DMS114 treated with DMSO at 0.1 percent for 48 hours (cell line): ENCODE results near the gene CALML5.

ENCODE experiments used
- DNase-seq: peaks from one replicate; lab custom pipeline; 2025; ENCODE audit not compliant: unreplicated experiment; lab: John Stamatoyannopoulos, UW

The CALML5 gene

GRCh38 chr10:5467207-5467535 is 32.2 kb downstream of the CALML5 start:
- no peak for DNase-seq

DNA sequence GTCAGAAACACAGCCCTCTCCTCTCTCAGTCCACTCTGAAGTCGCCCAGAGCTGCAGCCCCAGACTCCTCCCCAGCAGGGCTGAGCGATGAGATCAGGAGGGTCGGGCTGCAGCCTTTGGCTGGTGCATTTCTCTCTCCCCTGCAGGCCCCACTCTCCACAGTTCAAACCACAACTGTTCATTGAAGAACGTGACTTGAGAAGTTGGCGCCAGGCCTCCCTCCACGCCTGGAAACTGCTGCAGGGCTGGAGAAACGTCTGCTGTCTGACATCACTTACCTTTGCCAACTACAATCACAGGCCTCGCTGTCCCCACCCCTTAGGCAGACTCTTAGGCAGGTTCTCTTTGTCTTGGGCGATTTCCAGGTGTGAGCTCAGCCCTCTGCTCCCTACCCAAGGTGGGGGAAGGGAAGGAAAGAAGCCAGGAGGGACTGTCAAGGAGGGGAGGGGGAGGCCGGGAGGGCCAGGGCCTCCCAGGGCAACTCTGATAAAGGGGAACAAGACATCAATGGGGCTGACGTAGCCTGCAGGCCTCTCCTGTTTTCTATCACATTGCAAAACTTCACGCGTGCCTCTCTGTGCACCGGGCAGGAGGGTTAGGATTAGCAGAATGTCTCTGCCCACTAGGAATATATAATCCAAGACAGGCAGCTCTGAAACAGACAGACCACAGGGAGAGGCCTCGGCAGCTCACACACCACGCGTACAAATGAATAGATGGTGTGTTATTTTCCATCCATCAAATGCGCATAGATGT is 32.7 kb downstream of the CALML5 start:
- no peak for DNase-seq

GRCh38 chr10:5465976-5466450 is 33.4 kb downstream of the CALML5 start:
- DNase-seq: no peak

DNA sequence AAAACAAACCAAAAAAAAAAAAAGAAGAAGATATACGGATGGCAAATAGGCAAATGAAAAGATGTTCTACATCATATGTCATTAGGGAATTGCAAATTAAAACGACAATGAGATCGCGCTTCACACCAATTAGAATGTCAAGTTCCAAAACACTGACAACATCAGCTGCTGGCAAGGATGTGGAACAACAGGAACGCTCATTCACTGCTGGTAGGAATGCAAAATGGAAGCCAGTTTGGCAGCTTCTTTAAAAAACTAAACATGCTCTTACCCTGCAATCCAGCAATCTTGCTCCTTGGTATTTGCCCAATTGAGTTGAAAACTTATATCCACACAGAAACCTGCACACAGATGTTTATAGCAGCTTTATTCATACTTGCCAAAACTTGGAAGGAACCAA is 34.8 kb downstream of the CALML5 start:
- no peak for DNase-seq

DNA sequence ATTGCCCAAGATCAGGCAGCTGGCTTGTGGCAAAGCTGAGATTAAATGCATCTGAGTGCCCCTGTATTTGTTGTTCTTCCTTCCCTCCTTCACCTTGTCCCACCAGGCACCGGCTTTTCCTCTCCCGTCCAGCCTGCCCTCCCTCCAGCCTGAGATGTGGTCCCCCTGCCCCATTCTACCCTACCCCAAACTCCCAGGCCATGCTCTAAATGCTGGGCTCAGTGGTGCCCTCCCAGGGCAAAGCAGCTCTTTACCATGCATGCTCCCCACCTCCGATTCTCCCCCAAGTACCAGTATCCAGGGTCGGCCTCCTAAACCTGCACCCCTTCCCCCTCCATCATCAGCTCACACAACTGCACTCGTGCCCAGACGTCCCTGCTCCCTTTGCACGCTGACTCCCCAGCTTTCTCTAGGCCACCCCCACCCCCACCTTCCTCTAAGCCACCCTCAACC is 36.5 kb downstream of the CALML5 start:
- no peak for DNase-seq

GRCh38 chr10:5461914-5462840 is 37.2 kb downstream of the CALML5 start:
- DNase-seq: no peak

- DNase-seq: no peak
These were observed 38.2 kb downstream of the CALML5 start for GRCh38 chr10:5461203-5461588.

DNA sequence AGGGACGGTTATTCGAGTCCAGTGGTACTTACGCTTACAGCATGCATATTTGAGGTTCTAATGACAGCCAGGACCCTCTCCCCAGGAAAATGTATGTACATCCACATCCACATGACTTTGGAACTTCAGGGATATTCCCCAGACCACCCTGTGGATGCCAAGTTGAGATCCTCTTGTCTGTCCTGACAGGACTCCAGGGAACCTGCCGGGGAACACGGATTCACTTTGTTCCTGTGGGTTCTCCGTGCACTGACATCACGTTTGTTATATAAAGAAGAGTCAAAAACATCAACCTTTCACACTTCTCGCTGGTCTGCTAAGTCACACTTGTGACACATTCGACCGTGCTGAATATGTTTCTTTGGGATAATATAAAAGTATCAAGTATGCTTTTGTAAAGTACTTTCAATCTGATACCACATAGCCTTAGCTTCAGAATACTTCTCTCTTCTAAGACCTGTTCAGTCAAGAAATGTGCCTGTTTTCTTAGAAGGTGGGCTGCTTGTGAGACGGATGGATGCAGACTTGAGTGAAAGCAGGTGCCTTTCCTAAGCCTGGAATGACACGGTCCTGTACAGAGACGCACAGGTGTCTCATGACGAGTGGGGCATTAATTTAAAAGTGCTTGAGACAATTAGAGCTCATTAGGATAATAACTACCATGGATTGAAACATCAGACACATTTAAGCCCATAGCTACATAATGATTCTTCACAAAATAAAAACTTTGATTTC is 38.7 kb downstream of the CALML5 start:
- DNase-seq: no peak

- DNase-seq: no peak
These were observed 40.2 kb downstream of the CALML5 start for GRCh38 chr10:5458949-5459747.

DNA sequence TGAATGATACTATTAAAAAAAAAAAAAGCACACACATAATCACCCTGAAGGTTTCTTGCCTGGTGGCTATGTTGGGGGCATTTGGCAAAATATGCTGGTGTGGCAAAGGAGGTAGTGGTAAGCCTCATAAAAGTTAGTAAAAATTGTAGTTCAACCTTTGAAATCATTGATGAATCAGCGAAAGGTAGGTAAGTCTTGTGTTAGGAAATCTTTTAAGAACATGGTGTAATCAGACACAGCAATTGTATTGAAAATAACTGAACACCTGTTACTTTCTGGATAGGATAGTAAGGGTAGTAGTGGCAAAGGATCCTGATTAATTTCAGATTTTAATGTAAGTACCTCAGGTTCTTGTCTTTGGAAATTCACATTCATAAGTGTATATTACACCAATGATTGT is 40.9 kb downstream of the CALML5 start:
- no peak for DNase-seq

DNA sequence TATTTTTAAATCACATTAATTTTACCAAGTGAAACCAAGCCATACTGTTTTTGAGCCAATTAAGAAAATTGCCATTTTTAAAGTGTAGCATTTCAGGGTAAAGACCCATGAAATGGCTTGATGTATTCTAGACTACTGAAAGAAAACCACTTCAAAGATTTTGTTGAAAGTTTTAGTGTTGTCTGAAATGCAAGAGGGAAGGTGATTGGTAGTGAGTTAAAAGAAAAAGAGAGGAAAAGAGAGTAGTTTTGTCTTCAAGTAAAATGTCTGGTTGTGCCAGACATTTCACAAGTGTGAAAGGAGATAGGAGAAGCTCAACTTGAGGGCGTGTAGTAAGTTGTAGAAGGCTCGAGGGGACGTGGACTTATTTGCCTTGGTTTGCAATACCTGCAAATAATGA is 41.6 kb downstream of the CALML5 start:
- DNase-seq: no peak

DNA sequence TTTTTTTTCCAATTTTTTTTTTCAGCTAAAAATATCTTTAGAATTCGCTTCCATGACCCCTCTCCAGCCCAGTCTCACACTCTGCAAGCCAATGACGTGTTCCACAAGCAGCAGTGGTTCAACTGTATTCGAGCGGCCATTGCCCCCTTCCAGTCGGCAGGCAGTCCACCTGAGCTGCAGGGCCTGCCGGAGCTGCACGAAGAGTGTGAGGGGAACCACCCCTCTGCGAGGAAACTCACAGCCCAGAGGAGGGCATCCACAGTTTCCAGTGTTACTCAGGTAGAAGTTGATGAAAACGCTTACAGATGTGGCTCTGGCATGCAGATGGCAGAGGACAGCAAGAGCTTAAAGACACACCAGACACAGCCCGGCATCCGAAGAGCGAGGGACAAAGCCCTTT is 42.8 kb downstream of the CALML5 start:
- DNase-seq: no peak

DNA sequence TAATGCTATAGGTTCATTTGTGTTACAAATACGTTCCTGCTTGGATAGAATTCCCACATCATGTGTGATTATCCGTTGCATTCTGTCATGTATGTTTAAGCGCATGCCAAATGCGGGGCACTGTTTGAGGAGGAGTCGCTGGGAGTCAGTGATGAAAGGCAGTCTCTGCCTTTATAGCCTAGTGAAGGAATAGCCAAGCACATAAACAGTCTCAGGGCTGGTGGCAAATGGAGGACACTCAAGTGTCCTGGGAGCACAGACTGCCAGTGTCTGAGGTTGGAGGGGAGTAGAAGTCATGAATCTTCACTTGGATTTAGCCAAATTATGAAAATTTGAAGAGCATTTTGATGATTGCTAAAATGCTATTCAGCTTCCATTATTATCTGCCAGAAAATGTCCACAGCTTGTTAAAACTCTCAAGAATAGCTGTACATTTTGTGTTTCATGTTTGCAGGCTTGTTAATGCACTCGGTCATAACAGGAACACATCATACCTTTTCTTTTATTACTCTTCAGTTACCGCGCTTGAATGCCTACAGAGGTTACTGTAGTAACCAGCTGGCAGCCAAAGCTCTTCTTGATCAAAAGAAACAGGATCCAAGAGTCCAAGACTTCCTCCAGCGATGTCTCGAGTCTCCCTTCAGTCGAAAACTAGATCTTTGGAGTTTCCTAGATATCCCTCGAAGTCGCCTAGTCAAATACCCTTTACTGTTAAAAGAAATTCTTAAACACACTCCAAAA is 45.5 kb downstream of the CALML5 start:
- no peak for DNase-seq

DNA sequence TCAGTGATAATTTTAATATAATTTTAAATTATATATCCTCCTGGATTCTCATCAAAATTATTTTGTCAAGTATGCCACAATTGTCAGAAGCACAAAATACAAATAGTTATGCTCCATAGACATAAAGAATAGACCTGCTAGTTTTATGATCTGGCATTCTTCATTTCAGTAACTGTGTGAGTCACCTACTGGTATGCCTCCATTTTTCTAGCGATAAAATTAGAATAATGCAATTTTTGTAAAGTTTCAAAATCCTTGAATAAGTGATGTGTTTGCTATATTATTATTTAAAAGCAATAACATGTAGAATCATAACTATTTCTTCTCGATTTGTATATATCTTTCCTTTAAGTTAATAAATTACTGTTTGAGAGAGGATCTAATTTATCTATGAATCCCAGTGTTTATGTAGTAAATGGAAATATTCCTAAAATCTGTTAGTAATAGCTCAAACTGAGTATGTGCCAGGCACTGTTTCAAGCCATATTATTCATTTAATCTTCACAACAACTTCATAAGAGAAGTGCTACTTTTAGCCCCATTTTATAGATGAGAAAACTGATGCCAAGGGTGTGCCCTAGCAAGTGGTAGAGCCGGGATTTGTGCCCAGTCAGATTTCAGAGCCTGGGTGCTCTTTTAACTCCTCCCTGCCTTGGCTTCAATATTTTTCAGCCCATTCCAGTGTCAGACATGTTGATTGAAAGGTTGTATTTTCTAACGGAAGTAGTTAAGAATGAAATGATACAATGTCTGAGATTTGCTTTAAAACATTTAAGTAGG is 48.6 kb downstream of the CALML5 start:
- DNase-seq: no peak

GRCh38 chr10:5449823-5450222 is 49.5 kb downstream of the CALML5 start:
- DNase-seq: no peak

- DNase-seq: no peak
These were observed 50.1 kb downstream of the CALML5 start for GRCh38 chr10:5449227-5449626.
